8988T (cell line): ENCODE data around the gene GP2.
"Not testable (repeated sequence)": the region's sequence is repeated elsewhere in the genome, so short reads cannot be mapped to it uniquely, and the experiment has no call there.

Experiments used
- DNase-seq: peaks from one replicate; pipeline ENCODE4 v3.0.0; 2011

GP2 gene

DNA sequence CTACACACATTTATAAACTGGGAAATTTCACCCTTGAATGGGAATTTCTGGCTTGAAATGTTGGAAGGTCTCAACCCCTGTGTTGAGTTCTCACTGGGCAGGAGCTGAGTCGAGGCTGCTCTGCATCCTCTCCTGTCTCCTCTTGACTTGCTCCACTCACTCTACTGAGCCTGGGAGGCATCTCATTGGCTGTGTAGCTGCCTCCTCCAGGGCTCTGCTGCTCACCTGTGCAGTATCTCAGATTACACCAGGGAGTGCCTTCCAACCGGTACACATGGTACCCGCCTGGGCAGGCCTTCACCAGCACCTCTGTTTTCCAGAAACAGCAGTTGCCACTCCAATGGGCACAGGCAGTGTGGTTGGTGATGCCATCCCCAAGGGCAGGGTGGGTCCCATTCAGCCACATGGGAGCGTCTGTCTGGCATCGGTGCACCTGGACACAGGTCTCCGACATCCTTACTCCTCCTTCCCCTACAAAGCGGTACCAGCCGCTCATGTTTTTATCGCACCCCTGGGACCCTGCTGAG, 3.7 kb downstream of the GP2 start:
- no peak for DNase-seq

DNA sequence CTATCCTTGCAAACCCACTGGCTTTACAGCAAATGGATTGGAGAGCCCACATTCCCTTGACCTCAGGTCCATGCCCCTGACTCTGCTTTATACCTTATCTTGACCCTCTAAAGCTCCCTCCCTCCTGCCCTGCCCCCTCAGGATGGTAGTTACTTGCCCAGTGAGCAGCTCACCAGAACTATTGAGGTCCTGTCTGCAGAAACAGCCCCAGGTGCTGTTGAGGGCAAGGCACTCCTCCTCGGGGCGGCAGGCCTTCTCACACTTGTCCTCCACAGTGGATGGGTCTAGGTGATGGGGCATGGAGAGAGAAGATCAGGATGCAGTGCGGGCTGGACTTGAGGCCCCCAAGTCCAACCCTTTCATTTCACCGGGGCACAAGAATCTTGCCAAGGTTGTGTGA, 4.6 kb downstream of the GP2 start:
- DNase-seq = no peak

DNA sequence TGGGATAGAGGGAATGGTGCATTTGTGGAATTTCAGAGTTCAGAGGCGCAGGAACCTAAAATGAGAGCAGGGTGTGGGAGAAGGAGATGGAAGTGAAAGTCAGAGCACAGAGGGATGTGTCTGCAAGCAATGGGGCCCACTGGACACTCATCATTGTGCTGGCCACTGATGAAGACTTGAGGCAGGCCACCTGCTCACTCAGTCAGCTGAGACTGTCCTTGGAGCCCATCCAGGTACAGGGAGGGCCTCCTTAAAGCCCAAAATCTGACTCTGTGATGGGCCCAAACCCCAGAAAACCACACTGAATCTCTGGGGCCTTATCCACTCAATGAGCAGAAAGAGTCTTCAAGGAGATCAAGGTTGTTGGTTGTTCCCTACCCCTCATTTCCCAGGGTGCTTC, 5.6 kb downstream of the GP2 start:
- DNase-seq = no peak

DNA sequence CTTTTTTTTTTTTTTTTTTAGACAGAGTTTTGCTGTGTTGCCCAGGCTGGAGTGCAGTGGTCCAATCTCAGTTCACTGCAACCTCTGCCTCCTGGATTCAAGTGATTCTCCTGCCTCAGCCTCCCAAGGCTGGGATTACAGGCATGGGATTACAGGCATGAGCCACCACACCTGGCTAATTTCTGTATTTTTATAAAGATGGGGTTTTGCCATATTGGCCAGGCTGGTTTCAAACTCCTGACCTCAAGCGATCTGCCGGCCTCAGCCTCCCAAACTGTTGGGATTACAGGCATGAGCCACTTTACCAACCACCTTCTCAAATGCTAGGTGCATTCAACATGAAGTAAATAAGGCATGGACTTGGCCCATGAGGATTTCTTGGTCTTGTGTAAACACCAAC, 6.3 kb downstream of the GP2 start:
- not testable (repeated sequence) for DNase-seq

DNA sequence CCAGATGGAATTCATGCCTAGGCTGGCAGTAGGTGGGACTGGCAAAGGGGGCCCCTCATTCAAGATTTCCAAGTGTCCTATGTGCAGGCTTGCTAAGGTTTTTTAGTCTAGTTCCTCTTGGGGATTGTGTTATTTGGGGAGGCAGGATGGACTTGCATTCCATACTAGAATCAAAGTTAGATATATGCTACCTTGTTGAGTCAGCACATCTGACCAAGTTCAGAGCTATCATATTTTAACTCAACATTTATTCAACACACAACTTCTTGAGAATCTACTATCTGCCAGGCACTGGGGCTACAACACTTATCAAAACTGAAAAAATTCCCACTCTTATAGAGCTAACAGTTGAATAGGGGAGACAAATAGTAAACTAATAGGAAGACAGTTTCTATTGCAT, 6.7 kb downstream of the GP2 start:
- DNase-seq = no peak

DNA sequence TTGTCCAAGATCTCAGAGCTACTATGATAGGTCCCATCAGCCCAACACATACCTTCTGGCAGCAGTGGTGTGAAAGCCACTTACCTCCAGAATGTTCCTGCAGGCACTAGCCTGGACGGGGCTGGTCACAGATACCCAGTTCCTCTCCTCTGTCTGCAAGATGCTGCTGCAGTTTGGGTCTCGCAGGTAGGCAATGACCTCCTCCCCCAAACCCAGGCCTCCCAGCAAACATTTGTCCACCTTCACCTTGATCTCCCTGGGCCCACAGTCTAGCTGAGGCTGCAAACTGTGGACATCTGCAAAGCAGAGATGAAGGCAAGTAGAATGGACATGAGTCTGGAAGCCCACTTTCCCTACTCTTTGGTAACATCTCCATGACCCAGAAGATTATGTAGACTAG, 7.1 kb downstream of the GP2 start:
- no peak for DNase-seq

DNA sequence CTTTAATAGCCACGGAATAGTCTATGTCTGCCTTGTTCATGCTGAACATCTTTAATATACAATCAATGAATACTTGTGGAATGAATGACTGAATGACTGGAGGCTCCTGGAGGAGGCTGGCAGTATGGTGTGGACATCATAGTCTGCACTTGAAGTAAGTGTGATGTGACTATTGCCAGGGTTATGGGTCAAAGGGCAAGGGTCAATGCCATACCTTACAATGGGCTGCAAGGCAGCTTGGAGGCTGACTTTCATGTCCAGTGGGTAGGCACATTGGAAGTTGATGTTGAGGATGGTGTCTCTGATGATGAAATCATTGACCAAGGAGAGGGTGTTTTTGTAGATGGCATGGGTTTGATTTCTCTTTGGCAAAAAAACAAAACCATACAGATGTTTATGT, 7.9 kb downstream of the GP2 start:
- DNase-seq = no peak

DNA sequence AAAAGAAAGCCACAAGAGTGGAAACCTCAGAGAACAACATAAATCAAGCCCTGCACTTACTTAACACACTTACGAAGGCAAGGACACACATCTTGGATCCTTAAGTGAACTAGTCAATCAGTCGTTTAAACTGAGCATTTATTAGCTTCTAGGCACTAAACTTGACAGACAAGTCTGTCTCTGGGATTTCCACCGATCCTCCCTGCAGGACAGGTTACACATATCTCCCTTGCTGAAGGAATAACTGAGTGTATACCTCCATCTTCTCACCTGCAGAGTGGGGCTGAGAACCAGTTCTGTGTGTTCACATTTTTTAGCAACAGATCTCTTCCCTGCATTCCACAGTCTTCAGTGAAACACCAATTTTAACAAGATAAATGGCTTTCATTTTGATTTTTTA, 8.9 kb downstream of the GP2 start:
- DNase-seq = no peak

DNA sequence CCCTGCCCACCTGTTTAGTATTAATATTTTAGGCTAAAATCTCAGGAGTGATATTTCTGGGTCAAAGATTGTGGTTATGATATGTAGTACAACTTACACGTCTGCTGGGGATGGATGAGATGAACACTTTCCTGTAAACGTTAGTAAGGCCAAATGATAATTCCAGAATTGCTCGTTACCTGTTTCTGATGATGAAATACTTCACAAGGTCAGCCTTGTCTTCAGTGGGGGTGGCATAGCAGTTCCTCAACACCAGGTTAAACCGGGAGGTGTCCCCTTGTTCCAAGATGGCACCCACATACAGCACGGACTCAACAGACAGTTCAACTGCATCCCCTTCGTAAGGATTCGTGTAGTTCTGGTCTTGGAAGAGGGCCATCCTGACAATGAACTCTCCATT, 9.3 kb downstream of the GP2 start:
- DNase-seq = no peak

DNA sequence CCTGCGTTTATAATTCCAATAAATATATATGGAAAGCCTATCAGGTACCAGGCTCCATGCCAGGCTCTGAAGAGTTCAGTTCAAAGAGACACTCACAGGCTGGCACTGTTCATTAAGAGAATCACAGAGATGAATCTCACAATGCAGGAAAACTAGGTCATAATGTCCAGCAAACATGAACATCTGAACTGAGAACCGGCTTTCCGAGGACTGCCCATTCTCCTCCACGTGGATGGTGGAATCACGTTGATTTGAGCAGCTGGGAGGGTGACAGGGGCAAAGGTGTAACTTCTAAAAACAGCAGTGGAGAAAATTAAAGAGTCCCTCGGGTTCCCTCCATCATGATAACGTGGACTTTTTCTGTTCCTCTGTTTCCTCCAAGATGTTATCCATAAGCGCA, 10.2 kb downstream of the GP2 start:
- no peak for DNase-seq

DNA sequence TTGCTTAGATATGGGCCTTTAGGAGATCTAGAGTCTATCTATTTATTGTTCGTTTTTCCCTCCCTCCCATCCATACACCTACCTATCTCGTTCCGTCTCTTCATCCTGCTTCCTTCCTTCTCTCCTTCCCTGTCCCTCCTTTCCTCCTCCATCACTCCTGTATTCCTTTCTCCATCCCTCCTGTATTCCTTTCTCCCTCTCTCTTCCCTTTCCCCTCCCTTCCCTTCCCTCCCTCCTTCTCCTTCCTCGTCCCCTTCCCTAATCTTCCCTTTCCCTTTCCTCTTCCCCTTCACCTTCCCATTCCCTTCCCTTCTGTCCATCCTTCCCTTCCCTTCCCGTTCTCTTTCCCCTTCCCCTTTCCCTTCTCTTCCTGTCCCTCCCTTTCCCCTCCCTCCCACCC, 10.6 kb downstream of the GP2 start:
- DNase-seq = no peak

DNA sequence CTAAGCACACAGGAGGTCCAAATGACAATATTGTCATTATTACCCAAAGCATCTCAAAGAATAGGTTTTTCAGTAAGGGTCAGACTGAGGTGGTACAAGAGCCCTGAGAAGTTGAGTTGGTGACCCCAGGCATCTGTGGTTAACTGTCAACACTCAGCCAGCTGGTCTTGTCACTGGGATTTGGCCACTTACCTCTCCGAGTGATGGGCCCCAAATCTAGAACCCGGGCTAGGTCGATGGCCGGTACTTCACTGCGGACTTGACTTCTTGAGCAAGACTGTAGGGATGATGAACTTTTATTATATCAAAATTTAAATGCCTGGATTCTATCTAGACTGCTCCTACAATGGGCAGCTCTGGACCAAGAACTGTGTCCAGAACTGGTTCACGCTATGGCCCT, 11.5 kb downstream of the GP2 start:
- DNase-seq = no peak

DNA sequence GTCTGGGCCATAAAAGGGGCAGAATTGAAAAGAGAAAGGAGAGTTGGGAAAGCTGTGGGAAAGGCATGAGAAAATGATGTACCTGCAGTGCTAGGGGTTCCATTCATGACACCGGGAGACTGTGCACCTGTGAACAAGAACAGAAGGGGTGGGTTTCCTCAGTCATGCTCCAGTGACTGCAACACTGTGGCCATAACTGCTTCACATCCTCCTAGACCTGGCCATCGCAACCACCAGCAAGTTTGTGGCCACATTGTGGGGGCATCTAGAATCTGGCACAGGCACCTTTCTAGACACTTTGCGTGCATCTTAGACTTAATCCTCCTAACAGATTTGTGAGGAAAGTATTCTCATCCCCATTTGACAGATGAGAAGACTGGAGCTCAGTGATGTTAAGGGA, 12.7 kb downstream of the GP2 start:
- no peak for DNase-seq

DNA sequence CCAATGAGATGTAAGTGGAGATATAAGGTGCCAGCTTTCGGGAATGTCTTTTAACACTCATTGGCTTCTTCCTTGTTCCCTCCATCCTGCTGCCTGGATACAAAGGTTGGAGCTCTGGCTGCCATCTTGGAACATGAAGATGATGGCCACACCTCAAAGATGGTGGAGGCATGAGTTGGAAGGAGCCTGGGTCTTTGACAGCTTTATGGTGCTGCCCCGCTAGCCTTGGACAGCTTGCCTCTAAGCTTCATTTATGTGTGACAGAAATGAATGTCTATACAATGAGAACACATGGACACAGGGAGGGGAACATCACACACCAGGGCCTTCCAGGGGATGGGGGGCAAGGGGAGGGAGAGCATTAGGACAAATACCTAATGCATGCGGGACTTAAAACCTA, 13.6 kb downstream of the GP2 start:
- DNase-seq = no peak

DNA sequence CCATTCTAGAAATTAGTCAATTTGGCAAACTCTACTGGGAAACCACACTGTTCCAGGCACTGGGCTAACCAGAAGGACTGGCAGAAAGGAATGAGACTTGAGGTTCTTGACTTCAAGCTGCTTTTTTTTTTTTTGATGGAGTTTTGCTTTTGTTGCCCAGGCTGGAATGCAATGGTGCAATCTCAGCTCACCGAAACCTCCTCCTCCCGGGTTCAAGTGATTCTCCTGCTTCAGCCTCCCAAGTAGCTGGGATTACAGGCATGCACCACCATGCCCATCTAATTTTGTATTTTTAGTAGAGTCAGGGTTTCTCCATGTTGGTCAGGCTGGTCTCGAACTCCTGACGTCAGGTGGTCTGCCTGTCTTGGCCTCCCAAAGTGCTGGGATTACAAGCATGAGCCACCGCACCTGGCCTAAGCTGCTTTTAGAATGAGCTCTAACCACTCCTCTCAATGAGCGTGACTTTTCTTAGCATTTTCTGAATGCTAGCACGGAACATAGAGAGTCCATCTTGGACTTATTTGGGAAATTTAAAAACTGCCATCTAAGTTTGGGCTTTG, 14.7 kb downstream of the GP2 start:
- not testable (repeated sequence) for DNase-seq

DNA sequence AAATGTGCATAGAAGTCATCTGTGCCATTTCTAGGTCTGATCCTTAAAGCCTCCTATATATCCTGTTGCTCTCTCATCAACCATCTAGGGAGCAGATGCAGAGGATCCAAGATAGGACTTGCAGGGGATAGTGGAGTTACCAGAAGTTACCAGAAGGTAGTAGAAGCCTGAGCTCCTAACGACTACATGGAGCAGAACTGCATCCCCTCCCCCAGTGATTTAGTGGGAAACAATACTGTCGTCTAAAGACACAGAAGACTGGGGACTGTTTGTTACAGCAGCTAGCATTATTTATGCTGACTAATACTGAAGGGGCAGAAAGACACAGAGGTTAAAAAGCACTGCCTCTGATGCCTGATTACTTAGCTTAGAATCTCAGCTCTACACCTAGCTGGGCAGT, 15.8 kb downstream of the GP2 start:
- no peak for DNase-seq

DNA sequence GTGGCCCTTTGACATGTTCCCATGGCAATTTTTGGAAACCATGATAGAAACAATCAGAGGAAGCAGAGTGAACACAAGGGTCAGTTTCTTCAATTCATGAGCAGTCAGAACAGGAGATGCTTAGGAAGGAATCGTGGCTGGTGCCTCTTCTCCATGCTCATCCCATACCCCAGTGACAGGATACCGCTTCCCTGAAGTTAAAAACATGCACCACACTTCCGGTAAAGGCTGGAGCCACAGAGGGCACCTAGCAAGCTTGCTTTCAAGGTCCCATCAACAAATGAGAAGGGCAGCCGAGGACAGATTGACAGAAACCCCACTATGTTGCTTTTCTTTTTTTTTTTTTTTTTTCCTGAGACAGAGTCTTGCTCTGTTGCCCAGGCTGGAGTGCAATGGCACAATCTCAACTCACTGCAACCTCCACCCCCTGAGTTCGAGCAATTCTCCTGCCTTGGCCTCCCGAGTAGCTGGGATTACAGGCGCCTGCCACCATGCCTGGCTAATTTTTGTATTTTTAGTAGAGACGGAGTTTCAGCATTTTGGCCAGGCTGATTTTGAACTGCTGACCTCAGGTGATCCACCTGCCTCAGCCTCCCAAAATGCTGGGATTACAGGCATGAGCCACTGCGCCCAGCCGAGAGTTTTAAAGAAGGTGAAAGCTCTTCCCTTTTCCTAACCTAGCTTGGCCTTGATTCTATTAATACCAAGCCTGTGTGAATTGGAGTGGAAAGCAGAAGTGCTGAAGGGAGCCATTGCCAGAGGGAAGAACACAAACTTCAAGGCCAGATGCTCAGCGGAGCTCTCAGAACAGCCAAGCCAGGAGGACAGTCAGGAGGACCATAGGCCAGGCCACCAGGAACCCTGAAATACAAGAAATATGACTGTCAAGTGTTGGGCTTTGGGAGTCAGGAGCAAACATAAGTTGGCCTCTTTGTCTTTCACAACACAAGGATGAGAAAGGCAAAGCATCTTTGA, 16.6 kb downstream of the GP2 start:
- DNase-seq = no peak

DNA sequence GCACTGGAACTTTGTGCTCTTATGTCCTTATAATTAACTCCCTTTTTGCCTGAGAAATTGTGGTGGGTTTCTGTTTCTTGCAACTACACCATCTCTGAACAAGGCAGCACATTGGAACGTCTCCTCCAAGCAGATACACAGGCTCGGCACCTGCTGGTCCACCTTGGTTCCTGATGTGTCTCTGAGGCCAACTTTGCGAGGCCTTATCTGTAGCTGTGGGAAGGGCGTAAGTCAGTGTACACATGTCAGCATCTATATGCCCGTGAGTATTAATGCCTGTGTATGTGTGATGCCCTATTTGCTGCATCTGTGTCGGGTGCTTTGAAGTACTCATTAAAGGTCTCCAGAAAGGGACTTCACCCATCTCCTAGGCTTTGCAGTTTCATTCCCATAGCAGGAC, 17.5 kb downstream of the GP2 start:
- no peak for DNase-seq

DNA sequence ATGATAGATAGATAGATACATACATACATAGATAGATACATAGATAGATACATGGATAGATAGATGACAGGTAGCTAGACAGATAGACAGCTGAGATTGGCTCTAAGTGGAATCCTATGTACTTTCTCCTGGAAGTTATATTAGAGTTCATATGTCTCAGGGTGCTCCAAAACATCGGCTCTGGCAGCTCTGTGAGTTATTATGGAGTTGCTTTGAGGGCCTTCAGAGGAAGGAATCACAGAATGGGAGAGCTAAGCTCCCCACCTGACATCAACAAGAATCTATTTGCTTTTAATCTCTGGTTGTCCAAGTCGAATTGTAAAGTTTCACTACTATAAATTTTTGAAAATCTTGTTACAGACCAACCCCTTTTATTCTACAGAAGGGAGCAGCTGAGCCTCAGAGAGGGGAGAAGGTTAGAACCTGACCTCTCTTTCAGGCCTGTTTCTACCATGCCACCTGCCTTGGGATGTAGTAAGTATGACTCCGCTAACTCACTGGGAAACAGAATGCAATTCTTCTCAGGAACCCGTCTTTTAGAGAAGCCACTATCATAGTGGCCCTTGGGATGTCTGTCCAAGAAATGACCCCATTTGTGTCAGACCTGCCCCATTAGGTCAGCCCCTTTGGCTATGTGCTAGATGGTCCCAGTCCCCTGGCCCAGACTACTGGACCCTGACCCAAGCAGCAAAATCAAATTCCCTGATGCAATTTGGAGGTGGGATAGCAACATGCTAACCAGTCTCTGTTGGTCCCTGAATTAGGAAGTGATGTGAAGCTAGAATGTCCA, 18.3 kb downstream of the GP2 start:
- no peak for DNase-seq

DNA sequence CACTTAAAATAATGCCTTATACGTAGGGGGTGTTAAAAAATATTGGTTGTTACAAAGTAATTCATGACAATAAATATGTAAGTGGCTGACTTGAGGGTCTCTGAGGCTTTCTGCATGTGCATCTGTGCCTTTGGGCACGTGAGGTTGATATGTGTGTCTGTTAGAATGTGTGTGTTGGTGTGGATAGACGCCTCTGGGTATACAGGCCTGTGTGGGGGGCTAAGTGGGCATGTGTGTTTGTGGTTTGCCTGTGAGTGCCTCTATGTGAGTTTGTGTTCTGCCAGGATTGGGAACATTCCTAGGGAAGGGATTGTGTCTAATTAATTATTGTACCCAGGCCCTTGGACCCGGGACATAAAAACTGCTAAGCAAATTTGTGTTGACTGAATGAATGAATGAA, 19.0 kb downstream of the GP2 start:
- DNase-seq = no peak

DNA sequence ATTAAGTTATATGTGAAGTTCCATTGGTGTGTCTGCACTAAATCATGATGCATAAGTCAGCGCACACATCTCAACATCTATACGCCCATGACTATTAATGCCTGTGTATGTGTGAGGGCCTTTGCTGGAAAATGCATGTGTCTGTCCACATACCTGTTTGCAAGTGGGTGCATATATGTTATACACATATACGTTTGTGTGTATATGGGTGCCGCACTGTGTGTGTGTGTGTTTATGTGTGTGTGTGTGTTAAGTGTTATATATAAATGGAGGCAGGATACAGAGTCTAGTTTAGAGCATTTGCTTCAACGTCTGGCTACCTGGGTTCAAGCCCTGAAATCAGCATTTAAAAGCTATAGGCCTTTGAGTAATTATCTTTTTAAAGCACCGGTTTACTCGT, 19.5 kb downstream of the GP2 start:
- DNase-seq = no peak

DNA sequence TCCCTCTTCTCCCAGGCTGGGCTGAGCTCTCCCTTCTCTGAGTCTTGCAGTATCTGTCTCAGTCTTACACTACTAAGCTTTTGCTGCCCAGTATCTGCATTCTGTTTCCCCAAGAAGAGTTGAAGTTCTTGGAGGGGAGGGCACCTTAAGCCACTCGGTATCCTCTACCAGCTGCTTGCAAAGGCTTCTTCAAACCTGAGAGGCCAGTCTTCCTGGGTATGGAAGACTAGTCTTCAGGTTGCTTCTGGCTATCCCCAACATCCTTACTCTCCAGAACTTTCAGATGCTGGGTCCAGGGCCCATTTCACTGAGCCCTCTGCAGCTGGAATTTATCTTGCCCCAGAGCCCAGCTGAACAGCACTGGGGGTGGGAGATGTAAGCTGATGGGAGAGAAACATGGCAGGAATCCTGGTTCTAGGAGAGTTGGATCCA, 20.1 kb downstream of the GP2 start:
- no peak for DNase-seq

DNA sequence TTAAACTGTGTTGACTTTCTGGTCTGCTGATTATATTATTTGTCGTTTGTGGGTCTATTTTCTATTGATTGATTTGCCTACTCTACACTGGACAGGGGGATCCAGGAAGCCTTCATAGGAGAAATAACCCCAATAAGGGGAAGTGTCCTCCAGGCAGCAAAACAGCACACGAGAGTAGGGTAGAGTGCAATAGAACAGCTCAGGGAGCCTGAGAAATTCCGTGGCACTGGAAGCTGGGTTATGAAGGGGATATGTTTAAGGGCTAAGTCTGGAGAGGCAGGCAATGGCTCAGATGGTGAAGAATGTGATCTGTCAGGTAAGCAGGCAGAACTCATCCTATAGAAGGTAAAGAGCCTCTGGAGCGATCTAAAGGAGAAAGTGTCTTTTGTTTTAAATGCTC, 20.9 kb downstream of the GP2 start:
- DNase-seq = no peak

DNA sequence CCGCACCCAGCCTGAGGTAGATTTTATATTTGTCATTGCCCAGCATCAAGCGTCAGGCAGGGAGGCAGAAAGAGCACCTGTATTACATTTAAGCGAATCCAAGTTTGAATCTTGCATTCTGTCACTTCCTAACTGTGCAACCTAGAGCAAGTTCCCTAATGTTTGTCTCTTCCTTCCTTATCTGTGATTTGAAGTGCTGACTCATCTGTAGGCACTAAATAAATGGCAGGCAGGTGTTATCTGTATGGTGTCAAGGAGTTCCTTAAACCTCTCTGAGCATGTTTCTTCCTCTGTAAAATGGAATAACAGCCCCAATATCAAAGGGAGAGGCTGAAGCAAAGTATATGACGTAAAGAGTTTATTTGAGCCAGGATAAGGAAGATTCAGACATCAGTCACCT, 24.3 kb downstream of the GP2 start:
- DNase-seq = no peak
